SH-SY5Y (cell line): Measurements from ENCODE around the gene NEFH.

ENCODE experiments used
- GATA2 ChIP-seq: IDR thresholded peaks from 2 replicates; pipeline ENCODE4 v1.6.1; 2011; ENCODE audit warnings: mild to moderate bottlenecking, low read depth, low read length
- GATA3 ChIP-seq: IDR thresholded peaks from 2 replicates; pipeline ENCODE4 v1.6.1; 2011; ENCODE audit warnings: low read depth, mild to moderate bottlenecking, low read length, moderate library complexity

- TF ChIP-seq GATA3 (no peak), GATA2 (no peak)
Measured at GRCh38 chr22:29487426-29487986, 7.5 kb downstream of the NEFH start.
